GM18861 (cell line): Measurements from ENCODE around the gene ERVV-1.
"Not testable (repeated sequence)": the region's sequence is repeated elsewhere in the genome, so short reads cannot be mapped to it uniquely, and the experiment has no call there.

Experiments used
- ATAC-seq: cut with Tn5 transposase; IDR thresholded peaks from one replicate; pipeline ENCODE4 v1.9.1; 2021; ENCODE audit not compliant: unreplicated experiment

ERVV-1 gene

DNA sequence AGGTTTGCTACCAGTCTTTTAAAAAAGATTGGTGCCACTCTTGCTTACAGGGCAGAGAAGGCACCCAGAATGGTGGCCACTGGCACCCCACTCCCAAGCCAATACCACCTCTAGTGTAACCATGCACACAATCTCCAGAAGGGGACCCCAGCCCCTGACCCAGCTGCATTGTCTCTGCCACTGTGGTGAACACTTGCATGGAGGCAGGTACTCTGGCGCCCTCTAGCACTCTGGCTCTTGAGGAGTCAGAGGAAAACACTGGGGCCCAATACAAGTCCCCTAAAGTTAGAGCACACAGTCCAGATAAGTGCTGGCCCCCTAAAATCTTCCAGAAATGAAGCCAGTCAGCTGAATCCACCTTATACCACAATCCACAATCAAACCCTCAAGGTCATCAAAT lies 6.0 kb downstream of the ERVV-1 start:
- ATAC-seq, result no peak

DNA sequence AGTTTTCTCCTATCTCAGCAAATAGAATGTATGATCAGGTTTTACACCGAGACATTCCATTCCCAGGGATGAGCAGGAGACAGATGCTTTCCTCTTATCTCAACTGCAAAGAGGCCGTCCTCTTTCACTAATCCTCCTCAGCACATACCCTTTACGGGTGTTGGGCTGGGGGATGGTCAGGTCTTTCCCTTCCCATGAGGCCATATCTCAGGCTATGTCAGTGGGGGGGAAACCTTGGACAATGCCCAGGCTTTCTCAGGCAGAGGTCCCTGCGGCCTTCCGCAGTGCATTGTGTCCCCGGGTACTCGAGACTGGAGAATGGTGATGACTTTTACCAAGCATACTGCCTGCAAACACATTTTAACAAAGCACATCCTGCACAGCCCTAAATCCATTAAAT lies 14.6 kb downstream of the ERVV-1 start:
- ATAC-seq, result not testable (repeated sequence)

DNA sequence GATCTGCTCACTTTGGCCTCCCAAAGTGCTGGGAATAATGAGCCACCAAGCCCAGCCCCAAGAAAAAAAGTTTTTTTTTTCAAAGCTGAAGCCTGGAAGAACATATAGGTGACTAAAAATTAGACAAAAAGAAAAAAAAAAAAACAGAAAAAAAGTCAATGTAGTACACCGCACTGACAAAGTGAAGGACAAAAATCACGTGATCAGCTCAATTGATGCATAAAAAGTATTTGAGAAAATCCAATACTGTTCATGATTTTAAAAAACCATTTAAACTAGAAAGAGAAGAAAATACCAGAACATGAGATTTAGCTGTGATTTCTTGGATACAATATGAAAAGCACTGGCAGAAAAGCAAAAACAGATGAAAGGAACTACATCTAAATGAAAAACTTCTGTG lies 20.3 kb downstream of the ERVV-1 start:
- ATAC-seq, result no peak

DNA sequence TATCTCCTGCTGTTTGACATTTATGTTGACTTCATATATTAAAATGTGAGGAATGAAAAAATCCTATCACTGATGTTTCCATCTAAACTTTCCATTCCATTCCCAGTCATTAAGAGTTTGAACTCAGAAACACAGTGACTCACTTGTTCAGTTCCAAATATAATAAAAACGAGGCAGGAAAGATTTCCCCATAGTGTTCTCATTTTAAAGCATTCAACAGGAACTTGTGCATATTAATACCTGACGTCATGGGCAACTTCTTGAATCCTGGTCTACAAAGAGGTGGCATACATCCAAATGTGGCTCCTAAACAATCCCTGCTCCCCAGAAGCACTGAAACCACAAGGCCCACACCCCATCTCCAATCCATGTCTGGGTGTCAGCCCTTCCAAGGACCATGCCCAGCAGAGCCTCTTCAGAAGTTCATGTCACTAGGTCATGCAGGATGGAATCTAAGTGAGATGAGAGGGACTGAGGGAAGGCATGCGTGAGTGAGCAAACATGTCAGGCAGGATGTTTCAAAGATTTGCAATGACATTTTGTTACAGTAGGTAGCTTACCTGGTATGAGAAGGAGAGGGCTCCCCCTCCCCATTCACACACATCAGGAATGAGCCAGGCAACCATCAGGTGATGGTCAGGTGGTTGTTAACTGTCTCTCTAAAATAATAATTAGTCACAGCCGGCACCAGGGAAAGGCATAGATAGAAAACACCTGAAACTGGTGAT lies 21.4 kb downstream of the ERVV-1 start:
- no peak for ATAC-seq

DNA sequence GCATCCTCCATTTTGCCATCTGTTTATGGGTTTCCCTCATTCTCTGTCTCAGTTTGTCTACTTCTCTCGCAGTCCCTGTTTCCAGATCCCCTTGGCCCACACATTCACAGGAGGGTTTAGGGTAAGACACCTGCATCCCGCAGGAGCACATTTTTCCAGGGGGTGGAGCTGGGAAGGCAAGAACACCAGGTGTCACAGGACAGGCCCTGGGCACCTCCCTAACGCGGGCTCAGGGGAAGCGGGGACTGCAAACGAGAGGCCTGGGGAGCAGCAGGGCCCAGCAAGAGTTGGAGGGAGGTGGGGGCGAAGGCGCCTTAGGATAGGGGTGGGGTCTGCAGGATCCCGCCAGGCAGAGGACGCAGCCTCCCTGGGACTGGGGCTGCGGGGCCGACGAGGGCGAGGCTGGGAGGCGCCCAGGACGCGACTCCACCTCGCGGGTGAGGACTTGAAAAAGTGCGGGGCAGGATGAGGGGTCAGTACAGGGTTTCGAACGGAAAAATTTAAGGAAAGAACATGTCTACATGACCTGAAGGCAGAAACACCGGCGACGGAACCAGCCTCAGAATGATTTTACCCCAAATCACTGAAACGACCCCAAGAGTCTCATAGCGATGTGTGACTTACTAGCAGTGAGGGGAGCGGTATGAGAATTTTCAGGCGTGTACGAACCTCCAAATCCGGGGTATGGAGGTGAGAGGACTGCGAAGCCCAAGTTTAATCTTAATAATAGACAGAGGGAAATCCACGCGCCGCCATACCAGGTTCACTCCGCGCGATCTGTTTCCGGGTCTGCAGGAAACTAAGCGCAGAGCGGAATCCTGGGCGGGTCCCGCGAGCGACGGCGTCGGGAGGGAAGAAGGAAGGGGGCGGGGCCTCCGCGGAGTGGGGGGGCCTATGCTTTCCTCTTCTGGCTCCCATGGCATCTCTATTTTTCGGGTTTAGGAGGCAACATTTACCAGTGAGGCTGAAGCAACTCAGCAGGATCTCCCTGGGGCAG lies 23.7 kb downstream of the ERVV-1 start:
- ATAC-seq, result no peak

DNA sequence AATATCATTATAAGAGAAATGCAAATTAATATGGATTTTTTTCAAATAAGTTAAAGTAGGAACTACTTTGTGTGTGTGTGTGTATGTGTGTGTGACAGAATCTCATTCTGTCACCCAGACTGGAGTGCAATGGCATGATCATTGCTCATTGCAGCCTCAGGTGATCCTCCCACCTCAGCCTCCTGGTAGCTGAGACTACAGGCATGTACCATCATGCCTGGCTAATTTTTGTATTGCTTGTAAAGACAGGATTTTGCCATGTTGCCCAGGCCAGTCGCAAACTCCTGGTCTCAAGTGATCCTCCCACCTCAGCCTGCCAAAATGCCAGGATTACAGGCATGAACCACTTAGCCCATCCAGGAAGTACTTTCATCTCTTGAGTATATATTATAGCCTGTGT lies 27.6 kb downstream of the ERVV-1 start:
- no peak for ATAC-seq

DNA sequence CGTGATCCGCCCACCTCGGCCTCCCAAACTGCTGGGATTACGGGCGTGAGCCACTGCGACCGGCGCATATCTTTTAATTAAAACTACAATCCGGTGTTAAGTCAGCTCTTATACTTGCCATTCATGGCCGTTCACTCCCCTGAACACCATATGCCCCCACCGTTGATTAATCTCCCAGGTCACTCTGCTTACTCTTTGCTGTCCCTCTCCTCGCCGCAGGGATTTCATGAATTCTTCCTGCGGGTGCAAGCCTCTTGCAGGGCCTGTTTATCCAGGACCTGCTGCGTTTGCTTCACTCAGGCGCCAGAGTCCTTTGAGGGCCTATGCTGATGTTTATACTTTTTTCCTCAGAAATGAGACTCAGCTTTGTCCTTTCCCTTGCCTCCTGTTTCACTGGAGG lies 31.8 kb downstream of the ERVV-1 start:
- ATAC-seq, result no peak

DNA sequence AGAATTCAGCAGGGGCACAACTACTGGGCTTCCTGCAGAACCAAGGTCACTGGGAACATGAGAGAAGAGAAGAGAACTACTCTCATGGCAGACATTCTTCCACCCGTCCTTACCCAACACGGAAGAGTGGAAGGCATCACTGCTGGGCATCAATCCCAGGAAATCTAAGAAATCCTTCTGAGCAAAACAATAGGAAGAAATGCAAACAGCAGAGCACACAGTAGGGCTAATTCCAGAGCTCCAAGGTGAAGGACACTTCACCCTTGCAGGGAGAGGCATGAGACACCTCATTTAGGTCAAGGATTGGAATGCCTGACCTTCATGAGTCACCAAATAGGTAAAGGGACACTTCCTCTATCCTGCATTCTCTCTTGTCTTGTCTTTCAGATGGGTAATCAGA lies 33.7 kb downstream of the ERVV-1 start:
- ATAC-seq, result no peak

DNA sequence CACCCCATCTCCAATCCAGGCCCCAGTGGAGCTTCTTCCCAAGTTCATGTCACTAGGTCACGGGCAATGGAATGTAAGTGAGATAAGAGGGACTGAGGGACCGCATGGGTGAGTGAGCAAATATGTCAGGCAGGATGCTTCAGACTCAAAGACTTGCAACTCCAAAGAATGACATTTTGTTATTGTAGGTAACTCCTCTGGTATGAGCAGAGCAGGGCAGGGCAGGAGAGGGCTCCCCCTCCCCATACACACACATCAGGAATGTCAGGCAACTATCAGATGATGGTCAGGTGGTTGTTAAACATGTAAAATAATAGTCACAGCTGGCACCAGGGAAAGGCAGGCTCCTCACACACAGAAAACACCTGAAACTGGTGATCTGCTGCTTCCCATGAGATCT lies 41.4 kb downstream of the ERVV-1 start:
- ATAC-seq, result no peak

DNA sequence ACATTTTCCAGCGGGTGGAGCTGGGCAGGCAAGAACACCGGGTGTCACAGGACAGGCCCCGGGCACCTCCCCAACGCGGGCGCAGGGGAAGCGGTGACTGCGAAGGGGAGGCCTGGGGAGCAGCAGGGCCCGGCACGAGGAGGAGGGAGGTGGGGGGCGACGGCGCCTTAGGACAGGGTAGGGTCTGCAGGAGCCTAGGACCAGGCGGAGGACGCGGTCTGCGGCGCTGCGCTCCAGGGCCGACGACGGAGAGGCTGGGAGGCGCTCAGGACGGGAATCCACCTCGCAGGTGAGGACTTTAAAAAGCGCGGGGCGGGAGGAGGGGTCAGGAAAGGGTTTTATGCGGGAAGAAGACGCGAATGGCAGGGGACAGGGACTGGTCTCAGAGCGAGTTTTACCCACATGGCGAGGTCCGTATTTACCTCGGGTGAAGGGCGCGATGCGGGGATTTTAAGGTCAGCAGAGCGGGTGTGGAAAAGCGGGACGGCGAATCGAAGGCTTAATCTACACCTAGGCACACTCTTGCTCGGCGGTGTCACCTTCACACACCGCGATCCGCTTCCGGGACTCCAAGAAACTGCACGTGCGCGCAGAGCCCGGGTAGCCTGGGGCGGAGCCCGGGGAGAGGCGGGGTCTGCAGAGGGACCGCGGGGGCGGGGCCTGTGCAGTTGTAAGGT lies 44.3 kb downstream of the ERVV-1 start:
- ATAC-seq, result no peak
